Mesenchymal stem cell (in vitro differentiated cells and primary cell): ENCODE measurements around the gene CAPZB.

ENCODE experiments used
- DNase-seq: peaks from one replicate; pipeline ENCODE4 v3.0.0-alpha.2; 2013
- H2AFZ ChIP-seq: one replicate; pipeline ENCODE4 v1.6.1; 2013; ENCODE audit warnings: low read depth, mild to moderate bottlenecking, control low read depth, inconsistent platforms, low read length, moderate library complexity
- H2AK5ac ChIP-seq: 2 replicates; pipeline ENCODE4 v1.6.1; 2013; ENCODE audit warnings: low read length, moderate library complexity, mild to moderate bottlenecking, inconsistent platforms; ENCODE audit not compliant: severe bottlenecking
- H2BK120ac ChIP-seq: one replicate; pipeline ENCODE4 v1.6.1; 2013; ENCODE audit warnings: low read depth, mild to moderate bottlenecking, inconsistent platforms, low read length, moderate library complexity
- H2BK12ac ChIP-seq, 2 experiments: one replicate each; pipeline ENCODE4 v1.6.1; 2013; ENCODE audit warnings: inconsistent platforms in 2 of 2, low read length in 2 of 2, mild to moderate bottlenecking in 2 of 2, moderate library complexity in 2 of 2, control low read depth in 1 of 2
- H2BK15ac ChIP-seq: one replicate; pipeline ENCODE4 v1.6.1; 2013; ENCODE audit warnings: mild to moderate bottlenecking, low read depth, inconsistent platforms; ENCODE audit not compliant: poor library complexity, severe bottlenecking
- H2BK5ac ChIP-seq: 2 replicates; pipeline ENCODE4 v1.6.1; 2013; ENCODE audit warnings: low read depth, mild to moderate bottlenecking, low read length, control low read depth, inconsistent platforms; ENCODE audit not compliant: poor library complexity, severe bottlenecking
- H3K14ac ChIP-seq, 2 experiments: one replicate each; pipeline ENCODE4 v1.6.1; 2013; ENCODE audit warnings: inconsistent platforms in 2 of 2, low read length in 2 of 2, control low read depth in 1 of 2, mild to moderate bottlenecking in 1 of 2, moderate library complexity in 1 of 2
- H3K18ac ChIP-seq, 2 experiments: one replicate each; pipeline ENCODE4 v1.6.1; 2013; ENCODE audit warnings: inconsistent platforms in 2 of 2, low read length in 2 of 2, control low read depth in 1 of 2, low read depth in 1 of 2, mild to moderate bottlenecking in 1 of 2
- H3K23ac ChIP-seq, 2 experiments: one replicate each; pipeline ENCODE4 v1.6.1; 2013; ENCODE audit warnings: inconsistent platforms in 2 of 2, low read length in 2 of 2, mild to moderate bottlenecking in 2 of 2, moderate library complexity in 2 of 2, control low read depth in 1 of 2
- H3K27ac ChIP-seq: 2 replicates; pipeline ENCODE4 v1.5.1; 2013; ENCODE audit warnings: mild to moderate bottlenecking, moderate library complexity, low read length, control low read depth, inconsistent platforms; ENCODE audit not compliant: poor library complexity, severe bottlenecking
- H3K27me3 ChIP-seq, 2 experiments: 2 replicates each; pipeline versions ENCODE4 v1.6.1 to v1.7.0; 2013; ENCODE audit warnings: low read length in 2 of 2, mild to moderate bottlenecking in 2 of 2, moderate library complexity in 2 of 2, control low read depth in 1 of 2, inconsistent platforms in 1 of 2; ENCODE audit not compliant: control insufficient read depth in 1 of 2, insufficient read depth in 1 of 2
- H3K36me3 ChIP-seq, 2 experiments: 2 replicates each; pipeline versions ENCODE4 v1.6.1 to v1.7.0; 2013; ENCODE audit warnings: low read length in 2 of 2, control low read depth in 1 of 2, inconsistent platforms in 1 of 2, low read depth in 1 of 2, mild to moderate bottlenecking in 1 of 2; ENCODE audit not compliant: insufficient read depth in 2 of 2, control insufficient read depth in 1 of 2
- H3K4ac ChIP-seq, 2 experiments: one replicate each; pipeline ENCODE4 v1.6.1; 2013; ENCODE audit warnings: inconsistent platforms in 2 of 2, low read length in 2 of 2, mild to moderate bottlenecking in 2 of 2, moderate library complexity in 2 of 2, control low read depth in 1 of 2, low read depth in 1 of 2
- H3K4me1 ChIP-seq: 2 replicates; pipeline ENCODE4 v1.6.1; 2013; ENCODE audit warnings: low read depth, low read length, control low read depth; ENCODE audit not compliant: control insufficient read depth, insufficient read depth
- H3K4me2 ChIP-seq: 2 replicates; pipeline ENCODE4 v1.6.1; 2013; ENCODE audit warnings: low read length, mild to moderate bottlenecking, inconsistent platforms; ENCODE audit not compliant: poor library complexity, severe bottlenecking
- H3K4me3 ChIP-seq, 2 experiments: 2 replicates each; pipeline versions ENCODE4 v1.5.1 to v1.7.0; 2013; ENCODE audit warnings: low read length in 2 of 2, mild to moderate bottlenecking in 2 of 2, control low read depth in 1 of 2, low read depth in 1 of 2; ENCODE audit not compliant: insufficient read depth in 1 of 2
- H3K79me1 ChIP-seq: replicated peaks from 2 replicates; pipeline ENCODE4 v1.6.1; 2013; ENCODE audit warnings: mild to moderate bottlenecking, control low read depth, low read length, inconsistent platforms; ENCODE audit not compliant: poor library complexity, severe bottlenecking
- H3K9ac ChIP-seq: 2 replicates; pipeline ENCODE4 v1.7.0; 2013; ENCODE audit warnings: mild to moderate bottlenecking, low read length, moderate library complexity
- H3K9me3 ChIP-seq: 2 replicates; pipeline ENCODE4 v1.7.0; 2013; ENCODE audit warnings: mild to moderate bottlenecking, low read length; ENCODE audit not compliant: control insufficient read depth
- H4K8ac ChIP-seq: one replicate; pipeline ENCODE4 v1.6.1; 2013; ENCODE audit warnings: inconsistent platforms, mild to moderate bottlenecking, low read length, moderate library complexity
- H4K91ac ChIP-seq: one replicate; pipeline ENCODE4 v1.6.1; 2013; ENCODE audit warnings: mild to moderate bottlenecking, low read length, inconsistent platforms
- WGBS: methylation state at CpG from one replicate; pipeline ENCODE4 v1.1.7; 2013; ENCODE audit warnings: mixed read lengths; 5-methylcytosine and 5-hydroxymethylcytosine counted together

Gene CAPZB

GRCh38 chr1:19444296-19445021, 40.9 kb downstream of the CAPZB start:
- H3K9me3 ChIP-seq, result no peaks in the 10 kb centered on the region
- H2BK15ac ChIP-seq, result no peak overlapping the region
- peak overlapping the region; percentile 49 for H2AK5ac ChIP-seq
- H3K4me1 ChIP-seq, result peaks cover 44% of the 10 kb centered on the region
- no peak overlapping the region for H4K8ac ChIP-seq
- no peak overlapping the region for H2AFZ ChIP-seq
- no peak overlapping the region for H2BK120ac ChIP-seq
- H3K9ac ChIP-seq, result peak overlapping the region; percentile 54
- H3K14ac ChIP-seq, result no peak overlapping the region
- WGBS, result 75% methylated on average over 9 of the region's 10 CpGs
- peaks cover 12 to 17% of the 10 kb centered on the region in 2 experiments for H3K36me3 ChIP-seq
- DNase-seq, result peak; percentile 48
- H3K27ac ChIP-seq, result peak overlapping the region; percentile 6
- no peaks in the 10 kb centered on the region for H3K27me3 ChIP-seq
- H3K79me1 ChIP-seq, result peaks cover 4% of the 10 kb centered on the region
- no peak overlapping the region for H4K91ac ChIP-seq
- peak overlapping the region in 1 of 2 experiments; percentile 66 for H3K18ac ChIP-seq
- no peak overlapping the region for H2BK5ac ChIP-seq
- no peak overlapping the region for H3K23ac ChIP-seq
- no peak overlapping the region for H2BK12ac ChIP-seq
- H3K4ac ChIP-seq, result no peak overlapping the region
- H3K4me3 ChIP-seq, result no peak overlapping the region
- H3K4me2 ChIP-seq, result no peak overlapping the region

- Histone ChIP-seq H3K27ac (no peak overlapping the region), H3K23ac (no peak overlapping the region), H3K18ac (peak overlapping the region in 1 of 2 experiments; percentile 29), H2BK15ac (no peak overlapping the region), H2BK5ac (no peak overlapping the region), H3K4ac (no peak overlapping the region), H3K36me3 (peaks cover 17 to 18% of the 10 kb centered on the region in 2 experiments), H4K8ac (peak overlapping the region; percentile 4), H3K27me3 (no peaks in the 10 kb centered on the region), H2AK5ac (no peak overlapping the region), H3K14ac (no peak overlapping the region), H3K4me3 (no peak overlapping the region), H2BK12ac (no peak overlapping the region), H3K9ac (peak overlapping the region; percentile 78), H3K4me1 (peaks cover 41% of the 10 kb centered on the region), H4K91ac (no peak overlapping the region), H2BK120ac (no peak overlapping the region), H3K79me1 (peaks cover 8% of the 10 kb centered on the region), H3K9me3 (no peaks in the 10 kb centered on the region), H3K4me2 (no peak overlapping the region), H2AFZ (no peak overlapping the region)
- DNase-seq, result no peak
- WGBS, result 95% methylated on average over 4 of the region's 4 CpGs
Observed at GRCh38 chr1:19443326-19443725, 42.0 kb downstream of the CAPZB start.

GRCh38 chr1:19442154-19443096, 42.9 kb downstream of the CAPZB start:
- H4K8ac ChIP-seq, result peak overlapping the region; percentile 61
- peaks cover 6% of the 10 kb centered on the region for H3K79me1 ChIP-seq
- H2BK120ac ChIP-seq, result no peak overlapping the region
- no peak overlapping the region for H3K4me2 ChIP-seq
- DNase-seq, result peak; percentile 60
- H3K23ac ChIP-seq, result no peak overlapping the region
- H3K4ac ChIP-seq, result peak overlapping the region in 1 of 2 experiments; percentile 64
- H3K18ac ChIP-seq, result peak overlapping the region; percentile 38 to 57
- H2AK5ac ChIP-seq, result peak overlapping the region; percentile 3
- H3K9me3 ChIP-seq, result no peaks in the 10 kb centered on the region
- peak overlapping the region; percentile 78 for H3K9ac ChIP-seq
- H3K4me1 ChIP-seq, result peaks cover 38% of the 10 kb centered on the region
- H3K27me3 ChIP-seq, result no peaks in the 10 kb centered on the region
- no peak overlapping the region for H2BK15ac ChIP-seq
- H3K36me3 ChIP-seq, result peaks cover 15% of the 10 kb centered on the region in 2 experiments
- no peak overlapping the region for H3K4me3 ChIP-seq
- H4K91ac ChIP-seq, result no peak overlapping the region
- WGBS, result 72% methylated on average over 22 of the region's 22 CpGs
- H2BK5ac ChIP-seq, result no peak overlapping the region
- no peak overlapping the region for H3K14ac ChIP-seq
- H2AFZ ChIP-seq, result no peak overlapping the region
- peak overlapping the region in 1 of 2 experiments; percentile 42 for H2BK12ac ChIP-seq
- H3K27ac ChIP-seq, result peak overlapping the region; percentile 39
